B cell (primary cell): ENCODE data around the gene GFPT2. TPM values are rescaled to one million over a fixed set of nuclear protein-coding genes. Genes with fewer than 3 reads are reported as not detected.

Experiments used
- ATAC-seq: fragments of 200-7000 bp; cut with Tn5 transposase; one replicate; pipeline ENCODE4 v1.10.0; 2021; ENCODE audit warnings: low read depth, mild to moderate bottlenecking, moderate number of reproducible peaks, moderate library complexity
- CTCF ChIA-PET: fragments of 350-600 bp; sonication (Branson Sonifier 250); formaldehyde crosslinking; loops from one replicate; lab custom pipeline; 2021; ENCODE audit warnings: antibody characterized with exemption, inconsistent platforms; lab: Charles Lee
- POLR2A ChIA-PET: fragments of 350-600 bp; sonication (Branson Sonifier 250); formaldehyde crosslinking; loops from one replicate; lab custom pipeline; 2021; ENCODE audit warnings: antibody characterized with exemption; lab: Charles Lee
- DNase-seq: peaks from one replicate; pipeline ENCODE4 v3.0.0; 2013
- H2AFZ ChIP-seq: 2 replicates; pipeline ENCODE4 v1.6.1; 2012; ENCODE audit warnings: mild to moderate bottlenecking, low read depth, low read length; ENCODE audit not compliant: insufficient read depth, poor library complexity, severe bottlenecking
- H3K27ac ChIP-seq, 2 donors: 1 replicate in 1 of 2; 2 replicates in 1 of 2; pipeline ENCODE4 v1.5.1; 2012 to 2013; ENCODE audit warnings: low read length in 2 of 2, mild to moderate bottlenecking in 2 of 2, moderate library complexity in 1 of 2
- H3K27me3 ChIP-seq, 4 experiments: fragments of 200-600 bp in 1 of 4; sonication (generic) in 1 of 4; replicated peaks in 1 of 4; 1 replicate in 2 of 4; 2 replicates in 2 of 4; pipeline versions ENCODE4 v1.6.1 to v1.7.0; 2013 to 2016; ENCODE audit warnings: low read length in 3 of 4, mild to moderate bottlenecking in 2 of 4, mixed read lengths in 1 of 4, moderate library complexity in 1 of 4; ENCODE audit not compliant: insufficient read depth in 4 of 4, control insufficient read depth in 3 of 4; ENCODE audit errors: control extremely low read depth in 1 of 4
- H3K36me3 ChIP-seq, 2 experiments: replicated peaks in 1 of 2; 1 replicate in 1 of 2; 2 replicates in 1 of 2; pipeline versions ENCODE4 v1.6.1 to v1.7.1; 2013; ENCODE audit warnings: low read length in 1 of 2; ENCODE audit not compliant: insufficient read depth in 2 of 2, control insufficient read depth in 1 of 2; ENCODE audit errors: control extremely low read depth in 1 of 2, extremely low read depth in 1 of 2
- H3K4me1 ChIP-seq, 2 donors: fragments of 200-600 bp in 1 of 2; sonication (generic) in 1 of 2; 1 replicate in 1 of 2; 2 replicates in 1 of 2; pipeline versions ENCODE4 v1.5.1 to v1.6.1; 2013 to 2017; ENCODE audit warnings: low read length in 2 of 2; ENCODE audit not compliant: control insufficient read depth in 2 of 2, insufficient read depth in 2 of 2
- H3K4me2 ChIP-seq: replicated peaks from 2 replicates; pipeline ENCODE3; 2012; ENCODE audit warnings: mild to moderate bottlenecking, low read depth, low read length; ENCODE audit not compliant: poor library complexity, severe bottlenecking
- H3K4me3 ChIP-seq, 5 experiments: fragments of 200-600 bp in 1 of 5; sonication (generic) in 1 of 5; 1 replicate in 3 of 5; 2 replicates in 2 of 5; pipeline versions ENCODE4 v1.5.1 to v1.7.0; 2011 to 2016; ENCODE audit warnings: low read length in 4 of 5, mild to moderate bottlenecking in 4 of 5, low read depth in 2 of 5, control low read depth in 1 of 5, moderate library complexity in 1 of 5; ENCODE audit not compliant: insufficient read depth in 1 of 5; ENCODE audit errors: control extremely low read depth in 1 of 5, extremely low read depth in 1 of 5
- H3K79me2 ChIP-seq: fragments of 200-600 bp; sonication (generic); one replicate; pipeline ENCODE4 v1.6.0; 2016; ENCODE audit warnings: low read length; ENCODE audit not compliant: control insufficient read depth, insufficient read depth
- H3K9ac ChIP-seq: fragments of 200-600 bp; sonication (generic); 2 replicates; pipeline ENCODE4 v1.6.1; 2017; ENCODE audit warnings: mild to moderate bottlenecking, low read length, moderate library complexity
- H3K9me3 ChIP-seq, 3 donors: one replicate each; pipeline versions ENCODE4 v1.6.1 to v1.7.1; 2013; ENCODE audit warnings: low read length in 2 of 3; ENCODE audit not compliant: control insufficient read depth in 2 of 3, insufficient read depth in 1 of 3; ENCODE audit errors: control extremely low read depth in 1 of 3
- H4K20me1 ChIP-seq: 2 replicates; pipeline ENCODE4 v1.6.0; 2012; ENCODE audit warnings: mild to moderate bottlenecking, low read length; ENCODE audit not compliant: insufficient read depth, control insufficient read depth, poor library complexity, severe bottlenecking
- H3K27ac Mint-ChIP-seq: one replicate; pipeline ENCODE4 v1.8.0; 2021; ENCODE audit warnings: mixed read lengths
- H3K27me3 Mint-ChIP-seq: one replicate; pipeline ENCODE4 v1.8.0; 2021; ENCODE audit warnings: mixed read lengths
- H3K4me1 Mint-ChIP-seq: one replicate; pipeline ENCODE4 v1.8.0; 2021; ENCODE audit warnings: mixed read lengths
- H3K4me3 Mint-ChIP-seq: one replicate; pipeline ENCODE4 v1.8.0; 2021; ENCODE audit warnings: mixed read lengths
- H3K9me3 Mint-ChIP-seq: one replicate; pipeline ENCODE4 v1.8.0; 2022; ENCODE audit warnings: mixed read lengths; ENCODE audit not compliant: insufficient read depth
- CTCF ChIP-seq: fragments of 200-600 bp; IDR thresholded peaks from one replicate; pipeline ENCODE4 v1.8.0; 2022; ENCODE audit warnings: antibody characterized with exemption, mild to moderate bottlenecking
- EZH2 ChIP-seq: IDR thresholded peaks from 2 replicates; pipeline ENCODE4 v1.6.1; 2012; ENCODE audit warnings: borderline replicate concordance, low read depth, mild to moderate bottlenecking, moderate library complexity, low read length; ENCODE audit not compliant: insufficient read depth, poor library complexity, severe bottlenecking
- WGBS: methylation state at CpG from one replicate; pipeline ENCODE4 v1.1.5; 2013; ENCODE audit warnings: missing lambda C conversion rate; ENCODE audit not compliant: insufficient coverage; 5-methylcytosine and 5-hydroxymethylcytosine counted together
- intact Hi-C: fragments of 100-400 bp; cut with micrococcal nuclease; formaldehyde crosslinking; loops from one replicate; pipeline ENCODE4 v1.10.0; 2022
- polyA plus RNA-seq: library from polyadenylated mRNA; depleted of rRNA; stranded (reverse); fragments of >200 nt; gene quantifications from 2 replicates; pipeline ENCODE4 v1.2.3, GENCODE V29; 2012
- total RNA-seq, 2 donors: library from RNA; stranded (reverse); fragments of 120-200 nt in 1 of 2; gene quantifications; 1 replicate in 1 of 2; 2 replicates in 1 of 2; pipeline versions ENCODE4 v1.2.3 to v1.2.4, GENCODE V29; 2013 to 2022

GFPT2 gene
- total and polyA plus RNA-seq, 2 donors (not counting 1 experiment from before 2014, with no cell fraction given), result 0.03 to 2.8 TPM

DNA sequence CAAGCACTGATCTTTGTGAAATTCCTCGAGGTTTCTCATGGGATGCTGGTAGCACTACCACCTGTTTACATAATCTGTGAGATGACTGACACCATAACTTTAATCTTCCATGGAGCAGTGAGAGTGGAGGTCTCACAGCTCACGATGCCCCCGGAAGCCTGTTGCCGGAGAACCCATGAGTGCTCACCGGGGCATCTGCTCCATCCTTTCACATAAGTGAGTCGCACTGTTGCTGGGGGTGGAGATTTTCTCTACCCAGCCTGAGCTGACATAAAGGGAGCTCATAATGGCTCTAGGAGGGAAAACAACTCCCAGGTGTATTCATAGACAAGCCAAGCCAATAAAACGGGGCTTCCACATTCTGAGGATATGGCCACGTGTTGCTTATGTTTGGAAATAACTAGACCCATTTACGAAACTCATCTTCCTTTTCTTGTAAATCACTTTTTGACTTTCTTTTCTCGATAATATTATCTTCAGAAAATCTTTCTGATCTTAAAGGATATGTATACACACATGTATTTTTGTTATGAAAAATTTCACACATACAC, 11.2 kb upstream of the GFPT2 start:
- no peak overlapping the region for H3K27ac Mint-ChIP-seq
- Histone ChIP-seq H2AFZ (no peak overlapping the region), H3K4me2 (no peak overlapping the region), H4K20me1 (no peaks in the 10 kb centered on the region), H3K27ac (no peak overlapping the region), H3K9me3 (no peaks in the 10 kb centered on the region), H3K79me2 (no peaks in the 10 kb centered on the region), H3K36me3 (no peaks in the 10 kb centered on the region), H3K9ac (no peak overlapping the region), H3K4me3 (no peak overlapping the region), H3K4me1 (no peaks in the 10 kb centered on the region), H3K27me3 (peaks cover 0 to 5% (median 0%) of the 10 kb centered on the region in 4 experiments)
- H3K4me1 Mint-ChIP-seq, result no peaks in the 10 kb centered on the region
- WGBS, result no CpG with 5 or more reads among the region's 10 CpGs
- H3K9me3 Mint-ChIP-seq, result no peaks in the 10 kb centered on the region
- ATAC-seq (no peak), DNase-seq (no peak)
- intact Hi-C loops, result no loop called here
- TF ChIP-seq EZH2 (no peak), CTCF (no peak)
- peaks cover 3% of the 10 kb centered on the region for H3K27me3 Mint-ChIP-seq
- H3K4me3 Mint-ChIP-seq, result no peak overlapping the region
- ChIA-PET CTCF (no interaction called here), POLR2A (no interaction called here)

DNA sequence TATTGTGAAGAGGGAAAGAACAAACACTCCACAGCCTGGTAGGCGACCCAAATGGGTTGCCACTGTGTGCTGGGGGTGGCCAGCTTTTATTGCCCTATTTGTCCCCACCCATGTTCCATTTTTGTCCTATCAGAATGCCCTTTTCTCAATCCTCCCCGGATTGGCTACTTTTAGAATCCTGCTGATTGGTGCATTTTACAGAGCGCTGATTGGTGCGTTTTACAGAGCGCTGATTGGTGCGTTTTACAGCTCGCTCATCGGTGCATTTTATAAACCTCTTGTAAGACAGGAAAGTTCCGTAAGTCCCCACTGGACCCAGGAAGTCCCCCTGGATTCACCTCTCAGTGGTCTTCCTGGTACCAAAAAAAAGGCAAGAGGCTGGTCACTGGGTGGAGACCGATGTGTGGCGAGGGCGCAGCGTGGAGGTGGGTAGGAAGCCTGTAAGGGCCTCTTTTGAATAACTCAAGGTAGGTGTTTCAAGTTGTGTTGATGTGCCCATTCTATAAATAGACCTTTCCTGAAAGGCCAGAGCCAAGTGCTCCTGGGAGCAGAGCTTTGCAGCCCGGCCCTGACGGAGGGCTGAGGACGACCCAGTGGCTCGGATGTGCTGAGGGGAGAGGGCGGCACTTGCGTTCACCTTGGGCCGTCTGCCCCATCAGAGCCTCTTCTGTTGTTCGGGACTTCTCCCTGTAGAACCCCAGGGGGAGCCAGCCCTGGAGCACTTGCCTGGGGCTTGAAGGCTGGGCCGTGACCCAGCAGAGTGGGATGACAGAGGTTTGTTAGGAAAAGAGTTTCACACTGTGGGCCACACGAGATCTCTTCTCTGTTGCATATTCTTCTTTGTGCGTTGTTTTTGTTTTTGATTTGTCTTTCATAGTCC, 7.2 kb upstream of the GFPT2 start:
- H3K27me3 ChIP-seq, result peaks cover 0 to 18% (median 6%) of the 10 kb centered on the region in 4 experiments
- no peak overlapping the region for H3K9ac ChIP-seq
- Mint-ChIP-seq H3K4me1 (no peaks in the 10 kb centered on the region), H3K27me3 (peaks cover 20% of the 10 kb centered on the region), H3K4me3 (no peak overlapping the region), H3K27ac (no peak overlapping the region), H3K9me3 (no peaks in the 10 kb centered on the region)
- no peaks in the 10 kb centered on the region for H3K4me1 ChIP-seq
- intact Hi-C loops, result no loop called here
- H3K36me3 ChIP-seq, result no peaks in the 10 kb centered on the region
- H3K79me2 ChIP-seq, result no peaks in the 10 kb centered on the region
- ChIA-PET CTCF (interaction anchor here (2.4 kb wide), 1 partner anchor 32 kb away, joined by 8 read pairs; no protein-coding TSS in a partner anchor), POLR2A (no interaction called here)
- WGBS, result 97% methylated on average over 24 of the region's 24 CpGs
- no peak overlapping the region for H3K4me3 ChIP-seq
- H4K20me1 ChIP-seq, result no peaks in the 10 kb centered on the region
- H2AFZ ChIP-seq, result no peak overlapping the region
- peaks cover 0 to 6% (median 0%) of the 10 kb centered on the region in 3 donors for H3K9me3 ChIP-seq
- no peak for TF ChIP-seq EZH2
- TF ChIP-seq CTCF, result no peak
- H3K27ac ChIP-seq, result no peak overlapping the region
- DNase-seq, result no peak
- no peak for ATAC-seq
- H3K4me2 ChIP-seq, result no peak overlapping the region
